D721Med (cell line): ENCODE measurements around the gene ANK3.

Experiments used
- DNase-seq: peaks from one replicate; pipeline ENCODE4 v3.0.0; 2011; ENCODE audit warnings: low spot score; ENCODE audit not compliant: insufficient read length
- FAIRE-seq: peaks from 2 replicates; lab custom pipeline; 2011; peaks lifted over from hg19 to GRCh38; lab: Jason Lieb, UNC
- CTCF ChIP-seq: IDR thresholded peaks from 2 replicates; pipeline ENCODE4 v1.5.1; 2012; ENCODE audit warnings: mild to moderate bottlenecking, control low read depth; ENCODE audit not compliant: insufficient read depth; ENCODE audit errors: missing control alignments

The ANK3 gene

GRCh38 chr10:60044242-60044641, 345.4 kb downstream of the ANK3 start:
- no peak for TF ChIP-seq CTCF
- FAIRE-seq (no peak), DNase-seq (no peak)

GRCh38 chr10:60043561-60044241, 346.0 kb downstream of the ANK3 start:
- DNase-seq: no peak
- FAIRE-seq: no peak

GRCh38 chr10:60042914-60043313, 346.8 kb downstream of the ANK3 start:
- TF ChIP-seq CTCF: no peak
- DNase-seq (no peak), FAIRE-seq (no peak)

More at GRCh38 chr10:60043561-60044241, 346.0 kb downstream of the ANK3 start:
- TF ChIP-seq CTCF: no peak

GRCh38 chr10:60042262-60042661, 347.4 kb downstream of the ANK3 start:
- FAIRE-seq (no peak), DNase-seq (no peak)
- no peak for TF ChIP-seq CTCF

- FAIRE-seq: no peak
- no peak for TF ChIP-seq CTCF
- DNase-seq: no peak
Measured at GRCh38 chr10:60041489-60042133, 348.1 kb downstream of the ANK3 start.

- DNase-seq: no peak
- FAIRE-seq: no peak
- TF ChIP-seq CTCF: no peak
Measured at GRCh38 chr10:60040014-60040662, 349.5 kb downstream of the ANK3 start.
